Sciatic nerve (tissue), 2 donors: ENCODE data around the gene RND1. TPM values are rescaled to one million over a fixed set of nuclear protein-coding genes. Genes with fewer than 3 reads are reported as not detected.
"Not testable (repeated sequence)": the region's sequence is repeated elsewhere in the genome, so short reads cannot be mapped to it uniquely, and the experiment has no call there.

Experiments
- ATAC-seq: fragments of 200-7000 bp; cut with Tn5 transposase; one replicate; pipeline ENCODE4 v1.9.1; 2020; ENCODE audit warnings: mild to moderate bottlenecking, moderate library complexity
- DNase-seq: peaks from one replicate; pipeline ENCODE4 v3.0.0-alpha.2; 2020; ENCODE audit warnings: low spot score
- intact Hi-C: fragments of 100-400 bp; cut with DNase I; formaldehyde crosslinking; loops from one replicate; pipeline ENCODE4 v1.14.2; 2022
- total RNA-seq: library from RNA; stranded (reverse); fragmentation: NEBNext Ultra II Directional; extraction: Animal tissue kit (Norgen Biotek cat#: 25700); gene quantifications from one replicate; pipeline ENCODE4 v1.2.1, GENCODE V29; 2021
- donor health status: DM: no; HTN: no; CAD: no.
- donor health status: DM: no; HTN: no; CAD: no.

RND1 gene
- total RNA-seq, 1 donor from 2014 or later: 4.5 TPM

GRCh38 chr12:48873534-48873933, 7.9 kb upstream of the RND1 start:
- ATAC-seq, intact Hi-C loops, DNase-seq: not testable (repeated sequence)

DNA sequence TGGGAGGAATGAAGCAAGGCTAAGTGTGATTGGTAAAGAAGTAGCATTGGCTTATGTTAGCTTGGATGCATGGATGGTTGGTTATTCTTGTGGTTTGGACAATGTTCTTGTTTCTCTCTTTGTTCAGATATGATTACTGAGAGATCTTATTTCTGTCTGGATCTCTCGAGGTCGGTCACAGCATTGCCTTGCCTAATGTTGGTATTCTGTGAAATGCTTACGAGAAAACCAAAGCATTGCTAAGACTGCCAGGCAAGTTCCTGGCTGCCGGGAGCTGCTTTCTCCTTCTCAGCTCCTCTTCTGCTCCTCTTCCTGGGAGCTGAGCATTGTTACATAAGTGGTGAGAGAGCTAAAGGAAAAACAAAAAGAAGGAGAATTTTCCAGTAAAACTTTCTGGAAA, 7.4 kb upstream of the RND1 start:
- ATAC-seq: peak; percentile 30
- intact Hi-C loops: no loop called here

GRCh38 chr12:48869191-48869590, 3.5 kb upstream of the RND1 start:
- intact Hi-C loops: no loop called here
- ATAC-seq (no peak), DNase-seq (no peak)

More for the DNA sequence above, 7.4 kb upstream of the RND1 start:
- DNase-seq: no peak

- no peak for DNase-seq
- intact Hi-C loops: no loop called here
- ATAC-seq: no peak
Observed at GRCh38 chr12:48868451-48868850, 2.8 kb upstream of the RND1 start.

DNA sequence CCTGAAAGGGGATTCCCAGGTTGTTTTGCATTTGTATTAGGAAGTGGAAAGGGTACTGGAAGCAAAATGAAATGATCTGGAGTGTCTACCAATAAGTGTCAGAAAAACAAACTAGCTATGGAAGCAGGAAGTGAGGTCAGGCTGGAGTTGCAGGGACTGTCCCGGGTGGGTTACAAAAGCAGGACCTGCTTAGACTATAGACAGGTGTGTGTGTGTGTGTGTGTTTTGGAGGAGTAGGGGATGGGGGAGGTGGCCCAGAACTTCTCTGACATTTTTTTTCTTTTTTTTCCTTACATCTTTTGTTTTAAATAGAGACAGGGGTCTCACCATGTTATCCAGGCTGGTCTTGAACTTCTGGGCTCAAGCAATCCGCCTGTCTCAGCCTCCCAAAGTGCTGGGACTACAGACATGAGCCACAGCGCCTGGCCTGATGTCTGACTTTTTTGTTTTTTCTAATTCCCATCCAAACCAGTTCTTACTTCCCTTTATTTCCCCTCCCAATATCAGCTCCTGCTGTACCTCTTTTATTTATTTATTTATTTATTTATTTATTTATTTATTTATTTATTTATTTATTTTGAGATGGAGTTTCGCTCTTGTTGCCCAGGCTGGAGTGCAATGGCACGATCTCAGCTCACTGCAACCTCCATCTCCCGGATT, 512 bp upstream of the RND1 start:
- intact Hi-C loops: no loop called here
- DNase-seq: no peak
- ATAC-seq: peak; percentile 38

- no peak for ATAC-seq
- no peak for DNase-seq
- intact Hi-C loops: no loop called here
Observed at GRCh38 chr12:48863291-48863690, 2.4 kb downstream of the RND1 start.

DNA sequence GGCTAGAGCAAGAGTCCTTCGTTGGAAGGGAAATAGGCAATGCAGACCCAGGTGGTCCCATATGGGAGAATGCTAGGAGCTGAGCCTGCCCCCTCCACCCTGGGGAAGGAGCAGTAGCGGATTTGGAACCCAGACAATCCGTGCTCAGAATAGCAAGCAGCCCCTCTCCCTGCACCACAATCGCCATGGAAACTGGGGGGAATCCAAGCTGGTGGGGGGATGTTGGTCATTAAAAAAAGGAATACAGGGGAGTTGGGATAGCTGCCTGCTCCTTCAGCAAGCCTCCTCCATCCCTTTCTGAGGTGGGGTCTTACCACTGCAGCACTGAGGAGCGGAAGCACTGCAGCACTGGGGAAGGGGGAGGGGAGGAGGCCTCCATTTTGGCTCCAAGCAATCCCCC, 2.9 kb downstream of the RND1 start:
- no peak for ATAC-seq
- no peak for DNase-seq
- intact Hi-C loops: no loop called here

DNA sequence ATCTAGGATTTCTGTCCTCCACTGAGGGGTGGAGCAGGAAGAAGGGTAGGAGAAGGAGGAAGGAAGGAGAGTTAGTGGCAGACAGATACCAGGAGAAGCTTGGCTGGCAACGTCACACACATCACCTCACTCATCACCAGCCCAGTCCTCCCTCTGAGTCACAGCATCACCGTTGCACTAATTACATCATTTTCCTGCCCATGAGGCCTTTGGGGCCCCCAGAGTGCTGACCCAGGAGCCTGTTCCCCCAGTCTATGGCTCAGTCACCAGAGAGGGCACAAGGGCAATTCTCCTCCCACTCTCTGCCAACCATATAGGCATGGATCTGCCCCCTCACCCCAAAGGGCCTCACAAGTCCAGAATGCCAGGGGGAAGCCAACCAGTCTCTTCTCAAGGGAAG, 4.6 kb downstream of the RND1 start:
- no peak for ATAC-seq
- no peak for DNase-seq
- intact Hi-C loops: no loop called here

DNA sequence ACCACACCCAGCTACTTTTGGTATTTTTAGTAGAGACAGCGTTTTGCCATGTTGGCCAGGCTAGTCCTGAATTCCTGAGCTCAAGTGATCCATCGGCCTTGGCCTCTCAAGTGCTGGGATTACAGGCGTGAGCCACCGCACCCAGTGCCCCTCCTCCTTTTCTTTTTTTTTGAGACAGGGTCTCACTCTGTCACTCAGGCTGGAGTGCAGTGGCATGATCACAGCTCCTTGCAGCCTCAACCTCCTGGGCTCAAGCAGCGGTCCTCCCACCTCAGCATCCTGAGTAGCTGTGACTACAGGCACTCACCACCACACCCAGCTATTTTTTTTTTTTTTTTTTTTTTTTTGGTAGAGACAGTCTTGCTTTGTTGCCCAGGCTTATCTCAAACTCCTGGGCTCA, 5.4 kb downstream of the RND1 start:
- intact Hi-C loops, DNase-seq, ATAC-seq: not testable (repeated sequence)

- DNase-seq (no peak), ATAC-seq (no peak)
- intact Hi-C loops: loop anchor here (10.0 kb wide), 2 partner anchors 75 to 135 kb away; partner anchors contain the start of gene DDN
Observed at GRCh38 chr12:48859607-48860006, 6.1 kb downstream of the RND1 start.

- intact Hi-C loops: loop anchor here (10.0 kb wide), 2 partner anchors 77 to 137 kb away; partner anchors contain the start of gene DDN
- no peak for ATAC-seq
- DNase-seq: no peak
Observed at GRCh38 chr12:48858043-48858442, 7.6 kb downstream of the RND1 start.

- ATAC-seq (no peak), DNase-seq (no peak)
- intact Hi-C loops: loop anchor here (10.0 kb wide), 2 partner anchors 77 to 137 kb away; partner anchors contain the start of gene DDN
Observed at GRCh38 chr12:48857278-48857994, 8.2 kb downstream of the RND1 start.

DNA sequence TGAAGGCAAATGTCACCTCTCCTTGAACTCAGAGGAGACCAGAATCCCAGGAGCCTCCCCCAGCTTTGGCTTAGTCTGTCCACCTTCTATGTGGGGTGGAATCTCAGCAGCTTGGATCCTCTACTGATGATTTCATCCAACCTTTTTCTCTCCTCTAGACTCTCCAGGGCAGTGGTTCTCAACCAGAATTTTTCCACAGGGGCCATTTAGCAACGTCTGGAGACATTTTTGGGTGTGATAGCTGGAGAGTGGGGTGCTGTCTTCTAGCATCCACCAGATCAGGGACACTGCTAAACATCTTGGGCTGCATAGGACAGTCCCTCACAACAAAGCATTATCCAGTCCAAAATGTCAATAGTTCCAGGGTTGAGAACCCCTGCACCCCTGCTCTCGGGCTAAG, 9.3 kb downstream of the RND1 start:
- intact Hi-C loops: loop anchor here (10.0 kb wide), 2 partner anchors 78 to 138 kb away; partner anchors contain the start of gene DDN
- DNase-seq (no peak), ATAC-seq (no peak)

DNA sequence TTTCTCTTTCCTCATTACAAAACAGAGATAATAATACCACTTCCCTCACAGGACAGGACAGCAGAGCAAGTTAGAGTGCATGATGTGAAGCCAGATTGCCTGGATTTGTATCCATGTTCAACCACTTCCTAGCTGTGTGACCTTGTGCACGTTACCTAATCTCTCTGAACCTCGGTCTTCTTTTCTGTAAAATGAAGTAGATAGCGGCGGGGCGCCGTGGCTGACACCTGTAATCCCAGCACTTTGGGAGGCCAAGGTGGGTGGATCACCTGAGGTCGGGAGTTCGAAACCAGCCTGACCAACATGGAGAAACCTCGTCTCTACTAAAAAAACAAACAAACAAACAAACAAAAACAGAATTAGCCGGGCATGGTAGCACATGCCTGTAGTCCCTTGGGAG, 10.7 kb downstream of the RND1 start:
- intact Hi-C loops: loop anchor here (5.0 to 10.0 kb wide), 3 partner anchors 32 to 140 kb away; partner anchors contain the start of gene DDN
- not testable (repeated sequence) for ATAC-seq, DNase-seq

GRCh38 chr12:48854488-48854887, 11.2 kb downstream of the RND1 start:
- intact Hi-C loops: loop anchor here (5.0 to 10.0 kb wide), 3 partner anchors 33 to 140 kb away; partner anchors contain the start of gene DDN
- DNase-seq: no peak
- ATAC-seq: no peak

- ATAC-seq: peak; percentile 84
- intact Hi-C loops: loop anchor here (5.0 to 10.0 kb wide), 3 partner anchors 34 to 142 kb away; partner anchors contain the start of gene DDN
- peak; percentile 94 for DNase-seq
Observed at GRCh38 chr12:48852734-48853688, 12.7 kb downstream of the RND1 start.

DNA sequence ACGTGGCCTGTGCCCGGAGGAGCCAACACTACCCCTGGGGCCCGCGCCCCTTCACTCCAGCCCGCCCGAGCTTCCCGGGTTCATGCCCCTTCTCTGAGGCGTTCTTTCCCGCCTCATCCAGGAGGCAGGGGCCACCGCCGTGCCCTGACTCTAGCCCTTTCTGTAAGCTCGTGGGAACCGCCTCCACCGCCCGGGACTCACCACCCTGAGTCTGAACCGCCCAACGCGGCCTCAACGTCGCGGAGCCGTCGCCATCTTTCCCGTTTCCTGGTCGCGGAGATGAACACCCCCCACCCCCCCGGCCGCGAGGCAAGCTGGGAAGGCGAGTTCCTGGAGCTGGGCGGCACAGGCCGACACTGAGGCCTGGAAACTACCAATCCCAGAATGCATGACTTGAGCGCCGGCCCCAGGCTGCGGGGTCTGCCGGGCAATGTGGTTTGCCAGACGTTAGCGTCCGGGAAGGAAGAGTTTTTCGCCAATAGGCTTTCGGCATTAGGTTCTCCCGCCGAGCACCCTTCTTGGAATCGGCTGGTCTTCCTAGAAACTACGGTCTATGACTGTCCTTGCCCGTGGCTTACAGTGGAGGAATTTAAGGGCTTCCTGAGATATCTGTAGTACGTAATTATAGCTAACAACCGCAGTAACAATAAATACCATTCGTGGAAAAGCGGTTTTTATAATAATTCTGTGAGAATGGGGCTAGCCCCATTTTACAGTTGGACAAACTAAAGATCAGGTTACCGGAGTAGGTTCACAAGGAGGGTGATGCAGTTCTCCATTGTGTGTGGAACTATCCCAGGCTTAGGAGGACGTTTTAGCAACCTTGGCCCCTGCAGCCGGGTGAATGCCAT, 13.6 kb downstream of the RND1 start, which contains the start of gene DDX23:
Gene DDX23, minus strand, starts transcription at position 281 of the 851 bp plus-strand sequence. CDS start 6,381 bp downstream, outside the sequence.
- DNase-seq (peak; percentile 94), ATAC-seq (peak; percentile 99)
- intact Hi-C loops: loop anchor here (5.0 to 10.0 kb wide), 3 partner anchors 35 to 143 kb away; partner anchors contain the start of gene DDN

GRCh38 chr12:48842021-48842420, 23.6 kb downstream of the RND1 start:
- ATAC-seq, DNase-seq, intact Hi-C loops: not testable (repeated sequence)
